Astrocyte (in vitro differentiated cells and primary cell): ENCODE results near the gene TBC1D12.

ENCODE experiments used
- CTCF ChIP-seq: IDR thresholded peaks from 2 replicates; pipeline ENCODE4 v1.5.1; 2011; ENCODE audit warnings: low read depth, mild to moderate bottlenecking, inconsistent platforms, low read length, moderate library complexity; ENCODE audit not compliant: insufficient read depth
- EZH2 ChIP-seq: IDR thresholded peaks from 2 replicates; pipeline ENCODE4 v1.6.1; 2012; ENCODE audit warnings: mild to moderate bottlenecking, low read length, inconsistent platforms; ENCODE audit not compliant: insufficient read depth

GRCh38 chr10:94489976-94490788 is 87.8 kb downstream of the TBC1D12 start:
- TF ChIP-seq CTCF (no peak), EZH2 (no peak)
